Hematopoietic multipotent progenitor cell (in vitro differentiated cells): Measurements from ENCODE around the gene SCLT1. TPM values are rescaled to one million over a fixed set of nuclear protein-coding genes. Genes with fewer than 3 reads are reported as not detected.

Experiments
- DNase-seq, 3 donors: peaks; one replicate each; pipeline ENCODE4 v3.0.0-alpha.2; 2011 to 2015; ENCODE audit warnings: low read depth in 2 of 3, low spot score in 2 of 3
- total RNA-seq: library from RNA; depleted of rRNA; stranded (reverse); fragments of >200 nt; gene quantifications from one replicate; pipeline ENCODE4 v1.2.3, GENCODE V29; 2012

SCLT1 gene
- total RNA-seq, 1 donor: 8.6 TPM

DNA sequence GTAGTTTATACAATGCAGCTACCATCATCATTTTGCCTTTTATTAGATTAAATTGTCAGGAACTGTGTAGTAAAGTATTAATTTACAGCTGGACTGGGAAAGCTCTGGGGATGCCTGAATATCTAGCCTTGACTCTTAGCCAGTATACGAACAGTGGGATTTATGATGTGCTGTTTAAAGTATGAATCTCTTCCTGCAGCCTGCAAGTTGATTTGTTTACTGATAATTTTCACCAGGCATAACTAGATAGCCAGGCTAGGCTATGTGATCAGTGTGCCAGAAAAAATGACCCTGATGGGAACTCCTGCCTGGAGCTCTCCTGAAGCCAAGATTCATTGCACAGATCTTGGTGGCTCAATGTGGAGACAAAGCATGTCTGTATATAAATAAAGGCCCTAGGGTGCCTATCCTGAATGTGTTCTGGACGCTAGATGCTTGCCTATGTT lies 119.2 kb downstream of the SCLT1 start:
- no peak for DNase-seq

DNA sequence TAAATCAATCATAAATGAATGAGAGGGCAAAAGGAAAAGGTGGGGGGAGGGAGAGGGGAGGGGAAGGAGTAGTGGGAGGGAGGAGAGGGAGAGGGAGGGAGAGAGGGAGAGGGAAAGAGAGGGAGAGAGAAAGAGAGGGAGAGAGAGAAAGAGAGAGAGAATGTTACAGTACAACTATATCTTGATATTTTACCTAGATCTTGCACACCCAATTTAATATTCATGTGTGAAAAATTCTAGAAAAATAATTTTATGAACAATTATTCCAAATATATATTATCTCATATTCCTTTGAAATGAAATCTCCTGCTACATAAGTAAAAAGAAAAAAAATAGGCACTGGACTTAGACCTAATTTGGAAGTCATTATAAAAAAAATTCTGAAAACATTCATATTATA lies 120.0 kb downstream of the SCLT1 start:
- DNase-seq: no peak

DNA sequence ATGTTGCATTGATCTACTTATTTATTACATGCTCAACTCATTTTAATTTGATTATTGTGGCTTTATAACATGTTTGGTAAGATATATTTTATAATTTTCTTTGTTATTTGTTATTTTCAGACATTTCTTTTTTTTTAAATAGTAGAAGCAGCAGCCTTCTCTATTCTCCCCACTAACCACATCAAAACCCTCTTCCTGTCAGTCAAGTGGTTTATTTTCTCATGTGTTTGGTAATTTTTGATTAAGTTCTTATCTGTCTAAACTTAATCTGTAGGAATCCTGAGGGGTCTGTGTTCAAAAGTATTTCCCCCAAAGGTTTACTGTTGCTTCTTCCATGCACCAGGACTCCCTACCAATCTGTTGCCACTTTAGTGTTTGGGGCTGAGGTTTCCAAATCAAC lies 131.9 kb downstream of the SCLT1 start:
- DNase-seq: no peak

DNA sequence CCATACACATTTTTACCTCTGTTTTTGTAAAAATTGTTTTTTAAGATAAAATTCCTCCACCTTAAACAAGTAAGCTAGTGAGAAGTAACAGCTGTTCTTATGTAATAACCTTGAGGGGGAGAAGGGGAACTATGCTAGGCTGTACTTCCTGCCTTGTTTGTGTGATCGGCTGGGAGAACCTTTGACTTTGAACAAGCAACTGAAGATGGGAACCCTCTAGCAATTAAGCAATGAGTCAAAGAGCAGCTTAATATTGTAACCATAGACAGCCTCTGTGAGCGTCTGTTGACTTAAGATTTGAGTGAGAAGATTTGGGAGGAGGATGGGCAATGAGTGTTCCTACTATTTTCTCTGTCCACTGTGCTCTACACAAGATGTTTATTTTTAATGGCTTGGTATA lies 135.1 kb downstream of the SCLT1 start:
- peak in 2 of 3 donors; percentile 5 to 49 for DNase-seq

DNA sequence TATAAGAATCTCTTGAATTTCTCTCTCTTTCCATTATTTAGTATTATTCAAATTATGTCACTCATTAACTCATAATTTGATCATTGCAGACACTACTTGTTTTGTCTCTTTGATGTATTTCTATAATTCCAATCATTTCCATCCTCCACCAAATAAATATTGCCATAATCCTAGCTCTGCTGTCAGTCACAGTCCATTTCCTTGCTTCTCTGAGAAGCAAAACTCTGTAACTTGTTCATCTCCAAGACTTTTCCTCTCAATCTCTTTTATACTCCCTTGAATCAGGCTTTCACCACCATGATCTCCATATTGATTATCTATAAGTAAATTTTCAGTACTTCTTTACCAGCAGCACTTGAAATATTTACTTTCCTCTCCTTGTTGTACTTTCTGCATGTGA lies 135.9 kb downstream of the SCLT1 start:
- no peak for DNase-seq

DNA sequence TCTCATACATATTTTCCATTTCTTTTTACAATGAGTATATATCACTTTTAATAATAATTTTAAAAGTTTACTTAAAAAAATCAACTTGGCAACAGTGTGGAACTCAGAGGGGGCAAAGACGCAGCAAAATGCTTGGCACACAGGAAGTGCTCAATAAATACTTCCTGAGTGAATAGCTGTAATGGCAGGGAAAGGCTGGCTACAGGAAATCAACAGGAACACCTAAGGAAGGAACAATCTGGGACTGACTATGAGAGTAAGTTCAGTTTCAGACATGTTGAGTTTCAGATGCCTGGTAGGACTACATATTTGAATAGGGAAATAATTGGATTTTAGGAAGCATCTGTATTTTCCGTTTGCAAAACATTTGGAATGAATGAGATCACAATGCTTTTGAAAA lies 137.6 kb downstream of the SCLT1 start:
- DNase-seq: no peak

DNA sequence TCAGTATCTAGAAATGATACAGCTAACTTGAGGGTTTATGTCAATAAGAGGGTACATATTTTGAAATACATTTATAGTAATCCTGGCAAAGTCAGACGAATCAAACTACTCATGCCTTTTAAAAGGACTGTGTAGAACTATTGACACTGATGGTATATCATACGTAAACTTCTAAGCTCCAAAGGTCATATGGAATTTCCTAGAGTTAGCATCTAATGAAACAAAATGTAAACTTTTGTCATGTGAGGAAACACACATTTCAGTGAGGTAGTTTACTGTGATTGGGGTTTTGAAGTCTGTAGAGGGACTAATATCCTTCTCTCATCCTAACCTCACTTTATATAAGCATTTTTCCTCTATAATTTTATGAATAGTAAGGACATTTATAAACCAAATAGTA lies 138.4 kb downstream of the SCLT1 start:
- no peak for DNase-seq

DNA sequence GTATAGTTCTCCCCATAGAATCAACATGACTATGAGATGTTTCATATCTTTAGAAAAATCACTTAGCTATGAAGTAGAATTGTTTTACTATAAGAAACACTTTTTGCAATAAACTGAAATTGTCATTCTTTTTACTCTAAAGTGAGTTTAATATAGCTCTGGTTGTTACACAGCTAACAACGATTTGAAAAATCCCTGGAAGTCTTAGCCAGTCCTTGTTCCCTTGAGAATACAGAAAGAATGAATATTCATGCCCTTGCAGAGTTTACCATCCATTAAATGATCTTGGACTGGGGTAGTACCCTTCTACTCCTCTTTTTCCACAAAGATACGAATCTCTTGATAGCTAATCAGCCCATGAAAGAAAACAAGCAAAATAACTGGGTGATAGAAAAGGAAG lies 142.0 kb downstream of the SCLT1 start:
- no peak for DNase-seq

DNA sequence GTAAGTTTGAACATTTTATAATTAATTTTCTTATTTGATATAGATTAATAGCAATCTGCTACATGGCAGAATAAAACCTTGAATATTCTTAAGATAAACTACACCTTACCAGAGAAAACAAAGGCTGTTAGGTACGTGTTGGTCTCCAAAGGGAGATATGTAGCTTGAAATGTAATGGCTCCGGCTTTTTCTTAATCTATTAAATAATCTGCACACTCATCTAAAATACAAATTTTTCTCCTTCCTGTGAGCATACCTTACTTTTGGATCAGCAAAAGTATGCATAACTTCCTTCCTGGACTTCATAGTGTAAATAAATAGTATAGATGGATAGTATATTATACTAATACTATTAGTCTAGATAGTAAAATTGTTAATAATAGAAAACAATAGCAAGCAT lies 142.5 kb downstream of the SCLT1 start:
- no peak for DNase-seq

DNA sequence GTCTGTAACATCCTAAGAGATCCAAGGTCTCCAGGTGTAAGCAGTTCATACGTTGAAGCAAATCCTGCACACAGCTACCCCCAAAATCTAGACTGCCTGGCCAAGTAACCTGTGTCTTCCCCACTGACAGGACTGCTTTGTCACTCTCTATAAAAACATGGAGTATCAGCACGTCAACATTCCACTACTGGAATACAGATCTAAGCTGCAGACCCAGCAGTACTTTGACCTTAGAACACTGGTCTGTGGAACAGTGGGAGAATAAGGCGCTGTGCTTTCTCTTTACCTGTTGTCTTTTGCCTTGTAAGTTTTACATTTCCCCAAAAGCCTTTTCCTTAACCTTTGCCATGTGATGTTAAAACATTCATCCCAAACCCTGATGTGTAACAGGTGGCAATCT lies 146.4 kb downstream of the SCLT1 start:
- no peak for DNase-seq

DNA sequence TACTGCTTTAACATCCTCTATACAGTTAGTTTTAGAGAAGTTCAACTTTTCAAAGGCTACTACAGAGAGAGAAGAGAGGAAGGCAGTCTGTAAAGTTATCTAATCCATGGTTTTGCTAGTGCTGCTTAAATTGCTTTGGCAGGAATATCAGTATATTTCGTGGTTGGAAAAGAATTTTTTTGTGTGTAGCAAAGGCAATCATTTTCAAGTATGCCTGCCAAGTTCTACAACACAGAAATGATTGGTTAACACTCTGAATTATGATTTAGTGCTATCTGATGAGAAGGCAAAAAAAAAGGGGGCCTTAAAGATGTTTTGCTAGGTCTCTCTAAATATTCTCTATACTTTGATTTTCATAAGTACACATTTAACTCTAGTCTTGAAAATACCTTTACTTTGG lies 150.7 kb downstream of the SCLT1 start:
- no peak for DNase-seq

DNA sequence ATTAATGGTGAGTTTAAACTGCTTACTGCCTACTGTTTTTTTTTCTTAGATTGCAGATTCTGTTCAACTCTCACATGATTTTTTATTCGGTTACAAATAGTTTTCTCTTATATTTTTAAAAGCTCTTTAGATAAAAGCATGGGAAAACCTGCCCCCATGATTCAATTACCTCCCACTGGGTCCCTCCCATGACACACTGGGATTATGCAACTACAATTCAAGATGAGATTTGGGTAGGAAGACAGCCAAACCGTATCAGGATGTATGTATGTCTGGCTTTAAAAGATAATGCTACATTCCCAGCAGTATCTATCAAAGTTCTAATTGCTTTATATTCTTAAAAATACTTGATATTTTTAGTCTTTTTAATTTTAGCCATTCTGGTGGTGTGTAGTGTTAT lies 152.4 kb downstream of the SCLT1 start:
- DNase-seq: no peak

DNA sequence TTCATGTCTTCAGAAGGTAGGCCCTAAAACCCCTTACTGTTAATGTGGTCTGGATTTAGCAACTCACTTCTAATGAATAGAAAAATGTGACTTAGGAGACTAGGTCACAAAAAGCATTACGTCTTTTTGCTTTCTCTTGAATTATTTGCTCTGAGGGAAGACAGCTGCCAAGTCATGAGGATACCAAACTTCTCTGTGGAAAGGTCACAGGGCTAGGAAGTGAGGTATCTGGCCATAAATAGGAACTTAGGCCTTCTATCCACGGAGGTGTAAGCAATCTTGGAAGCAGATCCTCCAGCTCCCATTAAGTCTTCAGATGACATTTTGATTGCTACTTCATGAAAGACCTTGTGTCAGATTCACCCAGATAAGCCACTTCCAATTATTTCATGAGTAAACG lies 163.3 kb downstream of the SCLT1 start:
- DNase-seq: no peak

DNA sequence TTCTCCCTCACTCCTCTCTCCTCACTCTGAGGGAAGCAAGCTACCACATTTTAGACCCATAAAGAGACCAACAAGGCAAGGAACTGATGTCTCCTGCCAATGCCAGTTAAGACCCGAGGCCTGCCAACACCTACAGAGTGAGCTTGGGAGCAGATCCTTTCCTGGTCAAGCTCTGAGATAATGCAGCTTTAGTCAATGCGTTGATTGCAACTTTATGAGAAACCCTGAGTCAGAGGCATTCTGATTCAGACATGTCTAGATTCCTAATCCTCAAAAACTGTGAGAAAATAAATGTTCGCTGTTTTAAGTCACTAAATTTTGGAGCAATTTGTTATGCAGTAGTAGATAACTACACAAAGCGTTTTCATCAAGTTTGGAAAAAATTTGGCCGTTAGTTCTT lies 168.4 kb downstream of the SCLT1 start:
- no peak for DNase-seq

DNA sequence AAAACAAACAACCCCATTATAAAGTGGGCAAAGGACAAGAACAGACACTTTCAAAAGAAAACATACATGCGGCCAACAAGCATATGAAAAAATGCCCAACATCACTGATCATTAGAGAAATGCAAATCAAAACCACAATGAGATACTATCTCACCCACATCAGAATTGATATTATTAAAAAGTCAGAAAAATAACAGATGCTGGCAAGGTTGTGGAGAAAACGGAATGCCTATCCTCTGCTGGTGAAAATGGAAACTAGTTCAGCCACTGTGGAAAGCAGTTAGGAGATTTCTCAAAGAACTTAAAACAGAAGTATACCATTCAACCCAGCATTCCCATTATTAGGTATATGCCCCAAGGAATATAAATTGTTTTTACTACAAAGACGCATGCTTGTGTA lies 171.4 kb downstream of the SCLT1 start:
- DNase-seq: no peak

DNA sequence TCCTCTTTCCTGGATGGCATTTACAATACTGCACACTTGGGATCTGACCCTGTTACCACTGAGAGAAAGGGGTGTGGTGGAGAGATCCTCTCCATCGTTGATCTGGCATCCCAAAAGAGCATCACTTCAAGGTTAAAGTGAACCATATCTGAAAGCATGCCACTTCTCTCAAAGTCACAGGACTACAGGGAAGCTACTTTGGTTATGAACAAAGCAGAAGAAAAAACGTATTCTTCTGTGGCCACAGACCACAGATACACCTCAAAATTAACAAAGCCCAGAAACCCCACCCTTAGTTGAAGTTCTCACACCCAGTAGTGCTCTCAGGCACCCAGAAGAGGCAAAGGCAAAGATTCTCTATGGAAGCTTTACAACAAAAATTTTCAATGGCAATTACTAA lies 175.6 kb downstream of the SCLT1 start:
- DNase-seq: peak in 2 of 3 donors; percentile 12 to 37

DNA sequence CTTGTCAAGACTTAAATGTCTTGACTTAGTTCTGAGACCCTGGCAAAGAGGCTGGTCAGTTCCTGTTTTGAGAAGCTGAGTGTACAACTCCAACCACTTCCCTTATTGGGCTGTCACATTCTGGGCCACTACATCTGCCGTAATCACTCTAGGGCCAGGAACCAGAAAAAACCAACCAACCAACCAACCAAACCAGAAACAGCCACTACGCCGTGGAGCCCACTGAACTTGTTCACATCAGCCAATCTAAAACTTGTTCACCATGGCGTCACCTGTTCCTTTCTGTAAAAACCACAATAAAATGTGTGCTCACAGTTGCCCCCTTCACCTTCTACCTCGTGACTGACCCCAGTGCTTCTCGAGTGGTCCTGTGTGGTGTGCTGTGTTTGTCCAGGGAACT lies 176.5 kb downstream of the SCLT1 start:
- DNase-seq: peak in 2 of 3 donors; percentile 79 to 96

DNA sequence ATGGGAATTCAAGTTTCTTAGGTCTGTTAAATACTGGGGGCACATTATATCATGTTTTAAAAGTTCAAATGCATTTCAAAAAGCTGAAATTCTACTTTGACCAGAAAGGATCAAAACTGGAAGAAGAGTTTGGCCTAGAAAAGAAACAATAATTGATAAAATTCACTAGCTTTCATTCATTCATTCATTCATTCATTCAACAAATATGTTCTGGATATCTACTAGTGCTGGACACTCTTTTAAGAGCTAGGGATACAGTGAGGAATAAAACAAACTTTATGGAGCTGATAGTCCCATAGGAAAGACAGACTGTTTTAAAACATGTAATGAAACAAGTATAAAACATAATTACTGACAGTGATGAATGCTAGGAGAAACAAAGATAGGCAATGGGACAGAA lies 177.8 kb downstream of the SCLT1 start:
- DNase-seq: no peak

DNA sequence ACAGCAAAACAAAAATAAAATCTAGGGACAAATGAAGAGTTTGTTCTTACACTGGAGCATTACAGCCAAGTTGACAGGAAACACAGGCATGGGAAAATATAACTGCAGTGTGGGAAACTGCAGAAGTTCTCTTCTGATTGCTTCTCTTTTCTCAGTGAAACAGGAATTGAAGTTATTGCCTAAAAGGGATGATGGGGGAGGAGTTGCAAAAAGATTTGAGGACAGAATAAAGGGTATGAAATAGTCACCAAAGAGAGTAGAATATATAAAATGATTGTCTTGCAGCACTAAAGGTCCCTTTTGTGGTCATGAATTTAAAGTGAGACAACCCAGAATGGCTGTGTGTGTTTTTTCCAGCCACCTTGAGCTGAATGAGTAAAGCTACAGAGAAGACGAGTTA lies 180.1 kb downstream of the SCLT1 start:
- DNase-seq: no peak

DNA sequence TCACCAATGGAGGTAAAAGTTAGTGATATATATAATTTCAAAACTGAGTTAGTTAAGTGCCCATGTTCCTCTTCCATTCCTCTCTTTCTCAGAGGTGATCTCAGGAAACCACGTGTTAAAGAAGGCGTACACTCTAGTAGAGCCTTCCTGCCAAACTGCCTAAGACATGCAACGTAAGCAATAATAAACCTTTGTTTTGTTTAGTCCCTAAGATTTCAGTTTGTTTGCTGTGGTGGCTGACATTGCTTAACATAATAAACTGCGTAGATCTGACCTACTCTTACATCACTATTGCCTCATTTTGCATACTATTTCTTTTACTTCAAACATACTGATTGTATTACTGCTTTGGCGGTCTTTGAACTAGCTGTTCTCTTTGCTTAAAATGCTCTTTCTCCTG lies 184.6 kb downstream of the SCLT1 start:
- DNase-seq: no peak

DNA sequence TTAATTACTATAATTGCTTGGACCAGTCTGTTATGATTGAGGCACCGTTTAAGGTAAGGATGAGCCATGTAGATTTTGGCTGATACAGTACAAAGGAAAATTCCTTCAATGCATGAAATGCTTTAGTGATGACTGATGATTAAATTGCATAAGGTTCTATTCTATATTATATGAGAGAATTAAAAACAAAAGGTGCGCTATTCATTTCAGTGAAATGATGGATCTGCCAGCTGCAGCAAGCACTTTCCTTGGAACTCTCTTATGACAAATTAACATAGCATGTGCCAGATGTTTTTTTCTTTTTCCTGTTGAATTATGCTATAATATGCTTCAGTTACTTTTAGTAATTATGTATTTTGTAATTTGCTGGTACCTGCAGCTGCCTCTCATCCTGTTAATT lies 185.4 kb downstream of the SCLT1 start:
- DNase-seq: no peak

DNA sequence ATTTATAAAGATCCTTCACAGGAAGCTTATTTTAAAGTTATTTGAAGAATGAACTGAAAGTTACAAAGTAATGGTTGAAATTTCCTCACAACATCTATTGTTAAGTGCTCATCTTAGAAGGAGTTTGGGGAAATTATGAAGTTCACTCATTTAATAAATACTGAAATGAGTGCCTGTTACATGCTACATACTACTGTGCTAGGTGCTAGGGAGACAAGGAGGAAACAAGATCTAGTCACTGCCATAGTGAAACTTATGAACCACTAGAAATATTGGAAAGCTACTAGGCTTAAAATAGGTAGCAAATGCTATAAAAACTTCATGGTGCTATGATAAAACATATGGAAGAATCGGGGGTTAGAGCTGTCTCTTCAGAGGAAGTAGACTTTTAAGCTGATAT lies 186.8 kb downstream of the SCLT1 start:
- DNase-seq: no peak

DNA sequence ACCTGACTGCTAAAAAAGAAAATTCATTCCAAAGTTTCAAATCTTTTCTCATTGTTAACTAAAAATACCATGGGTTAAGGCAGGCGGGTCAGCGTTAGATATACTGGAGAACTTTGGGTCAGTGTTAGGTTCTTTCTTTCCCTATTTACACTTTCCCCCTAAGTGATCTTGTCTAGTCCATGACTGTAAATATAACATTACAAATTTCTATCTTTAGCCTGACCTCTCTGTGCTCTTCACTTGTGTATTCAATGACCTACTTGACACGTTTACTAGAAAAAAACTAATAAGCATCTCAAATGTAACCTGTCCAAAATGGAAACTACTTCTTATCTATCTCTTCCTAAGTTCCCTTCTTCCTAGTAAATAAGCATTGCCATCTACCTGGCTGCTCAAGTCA lies 188.5 kb downstream of the SCLT1 start:
- DNase-seq: no peak

DNA sequence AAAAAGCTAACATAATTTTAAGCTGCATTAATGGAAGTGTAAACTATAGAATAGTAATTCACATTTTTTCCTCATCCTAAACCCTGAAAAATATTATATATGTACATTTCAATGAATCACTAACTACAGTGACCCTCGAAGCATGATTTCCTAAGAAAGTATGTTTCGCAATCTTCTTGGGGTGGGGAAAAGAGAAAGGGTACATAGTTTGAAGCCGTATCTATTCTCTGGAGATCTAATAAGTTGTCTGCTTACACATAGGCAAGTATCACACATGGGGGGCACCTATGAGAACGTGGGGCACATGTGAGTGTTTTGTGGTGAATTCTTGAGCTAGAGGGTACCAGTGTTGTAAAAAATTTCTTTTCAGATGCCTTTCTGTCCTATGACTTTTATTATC lies 212.7 kb downstream of the SCLT1 start:
- no peak for DNase-seq
